Memory B cell (primary cell): ENCODE measurements around the gene CAPRIN2.

Experiments
- ATAC-seq: fragments of 150-1000 bp; cut with Tn5 transposase; 2 replicates; pipeline ENCODE4 v1.10.0; 2021; ENCODE audit warnings: low read depth, mild to moderate bottlenecking, moderate library complexity
- DNase-seq, 2 donors: peaks; one replicate each; pipeline ENCODE4 v3.0.0; 2022; ENCODE audit warnings: low spot score in 2 of 2
- H3K27ac Mint-ChIP-seq: one replicate; pipeline ENCODE4 v1.8.0; 2022; ENCODE audit warnings: mild to moderate bottlenecking, moderate library complexity, mixed read lengths
- H3K27me3 Mint-ChIP-seq: one replicate; pipeline ENCODE4 v1.8.0; 2022; ENCODE audit warnings: mixed read lengths
- H3K36me3 Mint-ChIP-seq: one replicate; pipeline ENCODE4 v1.8.0; 2022; ENCODE audit warnings: mild to moderate bottlenecking, mixed read lengths
- H3K4me1 Mint-ChIP-seq: one replicate; pipeline ENCODE4 v1.8.0; 2022; ENCODE audit warnings: mixed read lengths
- H3K4me3 Mint-ChIP-seq: one replicate; pipeline ENCODE4 v1.8.0; 2022; ENCODE audit warnings: mild to moderate bottlenecking, moderate library complexity, mixed read lengths
- H3K9me3 Mint-ChIP-seq: one replicate; pipeline ENCODE4 v1.8.0; 2022; ENCODE audit warnings: mixed read lengths

Gene CAPRIN2

GRCh38 chr12:30784508-30784907 lies 29.8 kb upstream of the CAPRIN2 start:
- H3K27me3 Mint-ChIP-seq: peaks cover 7% of the 10 kb centered on the region

DNA sequence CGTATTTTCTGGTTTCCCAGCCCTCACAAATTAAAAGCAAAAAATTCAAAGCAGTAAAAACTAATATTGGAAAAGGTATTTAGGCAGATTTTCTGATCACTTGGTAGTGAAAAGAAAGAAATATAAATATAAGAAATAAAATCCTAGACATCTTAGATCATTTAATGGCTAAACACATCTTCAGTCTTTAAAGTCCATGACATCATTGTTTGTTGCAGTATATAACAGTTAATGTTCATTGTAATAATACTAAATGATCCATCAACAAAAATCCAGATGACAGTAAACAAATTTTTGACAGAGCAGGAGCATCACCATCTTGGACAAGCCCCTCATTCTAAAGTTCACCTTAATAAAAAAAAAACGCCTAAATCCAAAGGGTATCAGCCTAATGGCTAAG lies 29.2 kb upstream of the CAPRIN2 start:
- H3K9me3 Mint-ChIP-seq: no peaks in the 10 kb centered on the region
- ATAC-seq (no peak), DNase-seq (no peak)
- H3K27ac Mint-ChIP-seq: no peak overlapping the region
- no peaks in the 10 kb centered on the region for H3K36me3 Mint-ChIP-seq
- no peak overlapping the region for H3K4me3 Mint-ChIP-seq
- peaks cover 5% of the 10 kb centered on the region for H3K27me3 Mint-ChIP-seq
- no peaks in the 10 kb centered on the region for H3K4me1 Mint-ChIP-seq

More at GRCh38 chr12:30784508-30784907, 29.8 kb upstream of the CAPRIN2 start:
- DNase-seq: no peak
- ATAC-seq: no peak
- no peaks in the 10 kb centered on the region for H3K36me3 Mint-ChIP-seq
- H3K9me3 Mint-ChIP-seq: no peaks in the 10 kb centered on the region
- H3K4me1 Mint-ChIP-seq: no peaks in the 10 kb centered on the region
- no peak overlapping the region for H3K4me3 Mint-ChIP-seq
- no peak overlapping the region for H3K27ac Mint-ChIP-seq

GRCh38 chr12:30782316-30783173 lies 27.8 kb upstream of the CAPRIN2 start:
- Mint-ChIP-seq H3K4me3 (no peak overlapping the region), H3K27ac (no peak overlapping the region), H3K9me3 (no peaks in the 10 kb centered on the region), H3K36me3 (no peaks in the 10 kb centered on the region), H3K4me1 (no peaks in the 10 kb centered on the region), H3K27me3 (peaks cover 5% of the 10 kb centered on the region)
- no peak for DNase-seq
- ATAC-seq: no peak

DNA sequence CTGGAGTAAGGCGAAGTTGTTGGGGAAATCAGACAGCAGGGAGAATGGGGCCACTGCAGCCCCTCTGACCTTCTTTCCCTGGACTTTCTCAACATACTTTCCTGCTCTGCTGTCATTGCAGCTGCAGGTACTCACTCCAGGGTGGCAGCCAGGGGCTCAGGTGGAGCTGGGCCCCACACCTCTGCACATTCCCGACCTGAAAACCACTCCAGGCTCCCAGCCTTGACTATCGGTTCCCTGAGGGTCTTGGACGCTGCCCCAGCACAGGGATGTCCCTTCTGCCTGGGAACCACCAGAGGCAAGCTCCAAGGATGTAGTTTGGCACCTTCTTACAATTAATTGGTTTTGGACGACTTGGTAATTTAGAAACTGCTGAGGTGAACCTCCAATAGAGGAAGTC lies 24.8 kb upstream of the CAPRIN2 start:
- Mint-ChIP-seq H3K9me3 (peaks cover 2% of the 10 kb centered on the region), H3K4me3 (no peak overlapping the region), H3K27me3 (peaks cover 5% of the 10 kb centered on the region)

DNA sequence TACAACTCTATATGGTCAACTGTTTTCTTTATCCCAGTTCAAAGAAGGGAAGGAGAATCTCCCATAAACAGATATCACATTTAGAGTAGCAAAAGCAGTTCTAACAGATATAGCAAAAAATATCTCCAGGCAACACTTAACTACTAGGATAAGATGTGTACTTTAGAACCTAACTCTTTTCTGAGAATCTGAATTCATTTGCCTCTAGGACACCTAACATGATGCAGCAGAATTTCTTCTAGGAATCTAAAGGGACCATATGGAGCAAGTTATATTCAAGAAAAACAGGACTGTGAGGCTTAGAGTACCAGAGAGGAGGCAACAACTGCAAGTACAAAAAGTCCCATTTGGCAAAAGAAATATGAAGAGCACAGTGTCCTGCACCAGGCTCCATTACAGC lies 24.4 kb upstream of the CAPRIN2 start:
- no peak for DNase-seq
- Mint-ChIP-seq H3K27me3 (peaks cover 2% of the 10 kb centered on the region), H3K9me3 (peaks cover 2% of the 10 kb centered on the region), H3K27ac (no peak overlapping the region), H3K4me1 (no peaks in the 10 kb centered on the region), H3K4me3 (no peak overlapping the region), H3K36me3 (no peaks in the 10 kb centered on the region)
- no peak for ATAC-seq

More for the DNA sequence above, 24.8 kb upstream of the CAPRIN2 start:
- Mint-ChIP-seq H3K4me1 (no peaks in the 10 kb centered on the region), H3K36me3 (no peaks in the 10 kb centered on the region), H3K27ac (no peak overlapping the region)
- DNase-seq: no peak
- ATAC-seq: no peak

DNA sequence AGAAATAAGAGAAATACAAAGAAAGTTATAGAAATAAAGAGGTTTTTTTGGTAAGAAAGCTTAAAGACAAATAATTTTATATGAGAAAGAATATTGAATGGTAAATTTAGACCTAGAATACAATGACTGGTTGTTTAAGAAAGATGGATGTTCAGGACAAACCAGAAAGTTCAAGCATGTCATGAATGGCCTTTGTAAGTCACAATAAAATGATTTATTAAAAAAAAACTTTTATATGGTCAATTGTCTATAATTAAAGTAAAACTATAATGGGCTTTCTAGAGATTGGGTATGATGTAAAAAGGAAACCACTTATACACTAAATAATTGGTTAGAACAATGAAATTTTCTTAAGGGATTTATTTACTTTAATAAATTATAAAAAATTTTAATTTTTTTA lies 19.8 kb upstream of the CAPRIN2 start:
- Mint-ChIP-seq H3K9me3 (peaks cover 2% of the 10 kb centered on the region), H3K27me3 (peaks cover 3% of the 10 kb centered on the region), H3K27ac (no peak overlapping the region), H3K36me3 (no peaks in the 10 kb centered on the region), H3K4me1 (no peaks in the 10 kb centered on the region), H3K4me3 (no peak overlapping the region)
- DNase-seq: no peak
- ATAC-seq: no peak

- no peaks in the 10 kb centered on the region for H3K36me3 Mint-ChIP-seq
- peaks cover 7% of the 10 kb centered on the region for H3K27me3 Mint-ChIP-seq
- no peak overlapping the region for H3K27ac Mint-ChIP-seq
- DNase-seq: no peak
- no peak for ATAC-seq
- H3K9me3 Mint-ChIP-seq: no peaks in the 10 kb centered on the region
- no peaks in the 10 kb centered on the region for H3K4me1 Mint-ChIP-seq
- no peak overlapping the region for H3K4me3 Mint-ChIP-seq
Measured at GRCh38 chr12:30769802-30770201, 15.1 kb upstream of the CAPRIN2 start.

DNA sequence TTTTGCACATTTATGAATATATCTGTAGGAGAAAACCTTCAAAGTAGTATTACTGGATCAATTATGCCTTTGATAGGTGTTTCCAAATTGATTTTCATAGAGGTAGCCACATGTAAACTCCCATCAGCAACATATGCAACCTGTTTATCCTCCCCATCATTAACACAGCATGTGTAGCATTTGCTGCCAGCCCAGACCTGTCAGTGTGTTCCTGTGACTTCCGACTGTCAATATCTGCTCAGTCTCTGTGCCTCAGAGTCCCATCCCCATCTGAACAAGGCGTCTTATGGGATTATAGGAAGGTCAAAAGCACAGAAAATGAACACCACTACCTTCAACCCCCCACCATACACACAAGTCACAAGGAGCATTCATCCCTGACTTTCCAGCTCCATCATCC lies 9.5 kb upstream of the CAPRIN2 start:
- no peak overlapping the region for H3K27ac Mint-ChIP-seq
- DNase-seq (no peak), ATAC-seq (no peak)
- H3K27me3 Mint-ChIP-seq: peaks cover 5% of the 10 kb centered on the region
- peaks cover 1% of the 10 kb centered on the region for H3K9me3 Mint-ChIP-seq
- no peaks in the 10 kb centered on the region for H3K36me3 Mint-ChIP-seq
- no peak overlapping the region for H3K4me3 Mint-ChIP-seq
- H3K4me1 Mint-ChIP-seq: no peaks in the 10 kb centered on the region

DNA sequence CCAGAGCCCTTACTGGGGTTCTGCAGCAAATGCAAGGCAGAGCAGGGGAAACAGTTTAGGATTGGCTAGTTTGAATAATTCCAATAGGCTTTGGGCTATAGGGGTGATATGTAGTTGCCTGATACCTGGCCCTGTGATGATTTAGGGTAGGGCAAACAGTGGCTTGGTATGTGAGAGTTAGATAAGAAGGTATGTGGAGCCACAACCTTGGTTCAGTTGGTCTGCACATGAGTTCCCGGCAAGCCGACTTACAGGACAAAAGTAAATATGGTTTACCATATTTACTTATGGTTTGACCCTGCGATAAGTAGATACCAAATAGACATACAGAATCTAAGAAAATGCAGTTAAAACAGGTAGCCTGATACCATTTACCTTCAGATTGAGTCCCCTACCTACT lies 8.3 kb upstream of the CAPRIN2 start:
- Mint-ChIP-seq H3K27ac (no peak overlapping the region), H3K4me1 (no peaks in the 10 kb centered on the region), H3K36me3 (no peaks in the 10 kb centered on the region), H3K27me3 (peaks cover 4% of the 10 kb centered on the region), H3K9me3 (peaks cover 1% of the 10 kb centered on the region), H3K4me3 (no peak overlapping the region)
- DNase-seq: no peak
- no peak for ATAC-seq

DNA sequence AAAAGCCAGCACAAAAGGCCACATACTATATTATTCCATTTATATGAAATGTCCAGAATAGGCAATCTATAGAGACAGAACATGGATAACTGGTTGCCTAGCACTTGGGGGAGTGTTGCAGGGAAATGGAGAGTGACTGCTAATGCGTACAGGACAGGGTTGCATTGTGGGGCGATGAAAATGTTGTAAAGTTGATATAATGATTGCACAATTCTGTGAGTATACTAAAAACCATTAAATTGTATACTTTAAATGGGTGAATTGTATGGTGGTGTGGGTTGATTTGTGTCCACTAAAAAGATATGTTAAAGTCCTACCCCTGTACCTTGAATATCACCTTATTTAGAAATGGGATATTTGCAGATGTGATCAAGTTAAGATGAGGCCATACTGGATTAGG lies 7.0 kb upstream of the CAPRIN2 start:
- DNase-seq: no peak
- peaks cover 2% of the 10 kb centered on the region for H3K27me3 Mint-ChIP-seq
- no peaks in the 10 kb centered on the region for H3K4me1 Mint-ChIP-seq
- H3K4me3 Mint-ChIP-seq: no peak overlapping the region
- no peaks in the 10 kb centered on the region for H3K36me3 Mint-ChIP-seq
- no peak for ATAC-seq
- H3K27ac Mint-ChIP-seq: no peak overlapping the region
- H3K9me3 Mint-ChIP-seq: peaks cover 1% of the 10 kb centered on the region

GRCh38 chr12:30757316-30757715 lies 2.6 kb upstream of the CAPRIN2 start:
- Mint-ChIP-seq H3K27ac (no peak overlapping the region), H3K9me3 (peaks cover 1% of the 10 kb centered on the region), H3K36me3 (no peaks in the 10 kb centered on the region), H3K4me1 (peaks cover 19% of the 10 kb centered on the region), H3K4me3 (no peak overlapping the region), H3K27me3 (peaks cover 1% of the 10 kb centered on the region)
- DNase-seq (no peak), ATAC-seq (no peak)

DNA sequence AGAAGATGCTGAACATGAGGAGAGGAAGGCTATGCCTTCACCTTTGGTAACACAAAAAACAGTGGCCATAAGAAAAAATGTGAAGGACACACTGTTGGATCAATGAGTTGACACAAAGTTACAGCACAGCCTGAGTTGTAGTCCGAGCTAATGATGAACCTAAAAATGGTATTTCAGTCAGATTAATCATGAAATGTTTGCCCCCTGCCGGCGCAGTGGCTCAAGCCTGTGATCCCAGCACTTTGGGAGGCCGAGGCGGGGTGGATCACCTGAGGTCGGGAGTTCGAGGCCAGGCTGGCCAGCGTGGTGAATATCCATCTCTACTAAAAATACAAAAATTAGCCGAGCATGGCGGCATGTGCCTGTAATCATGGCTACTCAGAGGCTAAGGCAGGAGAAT lies 1.3 kb upstream of the CAPRIN2 start:
- Mint-ChIP-seq H3K4me1 (peaks cover 19% of the 10 kb centered on the region), H3K9me3 (no peaks in the 10 kb centered on the region), H3K4me3 (no peak overlapping the region), H3K27me3 (no peaks in the 10 kb centered on the region), H3K27ac (no peak overlapping the region), H3K36me3 (no peaks in the 10 kb centered on the region)
- ATAC-seq (no peak), DNase-seq (no peak)

GRCh38 chr12:30755395-30755762 lies 628 bp upstream of the CAPRIN2 start:
- Mint-ChIP-seq H3K27me3 (no peaks in the 10 kb centered on the region), H3K9me3 (no peaks in the 10 kb centered on the region), H3K4me3 (peak overlapping the region; percentile 93), H3K27ac (peak overlapping the region; percentile 85), H3K36me3 (no peaks in the 10 kb centered on the region), H3K4me1 (peaks cover 19% of the 10 kb centered on the region)
- ATAC-seq: no peak
- DNase-seq: no peak

DNA sequence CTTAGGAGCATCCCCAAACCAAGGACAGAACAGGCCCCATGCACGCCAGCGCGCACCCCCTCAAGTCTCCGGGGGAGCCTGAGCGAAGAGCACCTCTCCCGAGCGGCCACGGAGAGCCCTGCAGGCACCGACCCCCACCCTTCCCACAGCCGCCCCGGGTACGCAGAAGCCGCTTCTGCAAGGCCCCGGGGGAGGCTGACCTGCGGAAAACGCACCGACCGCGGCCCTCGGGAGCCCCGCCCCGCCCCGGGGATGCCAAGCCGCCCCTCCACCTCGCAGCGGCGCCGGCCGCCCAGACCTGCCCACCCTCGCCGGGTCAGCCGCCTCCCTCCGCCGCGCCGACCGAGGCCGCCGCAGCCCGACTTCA lies 385 bp downstream of the CAPRIN2 start:
- peak; percentile 26 for ATAC-seq
- no peak for DNase-seq

DNA sequence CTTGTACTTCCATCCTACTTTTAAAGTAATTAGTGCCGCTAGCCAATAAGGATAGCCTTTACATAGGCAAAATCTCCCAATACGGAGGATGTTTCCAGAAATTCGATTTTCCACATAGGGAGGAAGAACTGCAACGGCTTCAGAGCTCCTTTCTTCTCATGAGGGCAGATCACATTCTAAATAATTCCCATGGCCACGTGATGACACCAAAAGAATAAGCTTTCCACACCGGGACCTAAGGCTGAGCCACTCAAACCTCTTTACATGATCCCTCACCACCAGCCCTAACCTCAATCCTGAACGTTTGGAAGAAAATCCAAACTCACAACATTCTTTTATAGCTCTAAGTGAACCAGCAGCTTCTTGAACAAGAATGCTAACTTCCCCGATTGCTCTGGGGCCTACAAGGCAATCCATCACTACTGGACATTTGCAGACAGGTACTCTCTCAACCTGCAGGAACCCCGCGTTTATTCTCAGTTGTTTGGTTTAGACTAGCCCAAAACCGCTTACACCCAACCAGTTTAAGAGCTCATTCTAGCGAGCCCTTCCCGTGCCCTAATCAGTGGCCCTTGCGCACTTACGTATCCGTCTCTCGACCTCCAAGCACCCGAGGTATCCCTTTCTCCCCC lies 884 bp downstream of the CAPRIN2 start:
- Mint-ChIP-seq H3K4me3 (peak overlapping the region; percentile 93), H3K36me3 (peaks cover 5% of the 10 kb centered on the region), H3K27me3 (no peaks in the 10 kb centered on the region), H3K4me1 (peaks cover 25% of the 10 kb centered on the region), H3K27ac (peak overlapping the region; percentile 85), H3K9me3 (no peaks in the 10 kb centered on the region)
- DNase-seq (no peak), ATAC-seq (no peak)

More for the DNA sequence above, 385 bp downstream of the CAPRIN2 start:
- Mint-ChIP-seq H3K9me3 (no peaks in the 10 kb centered on the region), H3K4me3 (peak overlapping the region; percentile 93), H3K27ac (peak overlapping the region; percentile 85), H3K4me1 (peaks cover 20% of the 10 kb centered on the region), H3K36me3 (peaks cover 1% of the 10 kb centered on the region), H3K27me3 (no peaks in the 10 kb centered on the region)
